ENCODE measurements around the gene PCDHA7.
"Not testable (repeated sequence)": the region's sequence is repeated elsewhere in the genome, so short reads cannot be mapped to it uniquely, and the experiment has no call there.

The PCDHA7 gene

GRCh38 chr5:140855772-140856674 is 22.0 kb downstream of the PCDHA7 start, which contains the start of gene PCDHA10:
Gene PCDHA10, plus strand, starts transcription at chr5:140855897. Its CDS starts 152 bp downstream, at chr5:140856049.
- peak; percentile 9 for DNase-seq (ENCODE audit: low read depth, low spot score)
- H3K4me3 ChIP-seq (ENCODE audit: low read length): no peak within 1 kb of the TSS

GRCh38 chr5:140857177-140857986 is 23.3 kb downstream of the PCDHA7 start:
- DNase-seq (ENCODE audit: low read depth, low spot score): no peak
- H3K4me3 ChIP-seq (ENCODE audit: low read length): no peak overlapping the region

GRCh38 chr5:140857987-140858240 is 23.8 kb downstream of the PCDHA7 start:
- no peak overlapping the region for H3K4me3 ChIP-seq (ENCODE audit: low read length)
- DNase-seq (ENCODE audit: low read depth, low spot score): no peak

GRCh38 chr5:140862441-140863295 is 28.6 kb downstream of the PCDHA7 start:
- no peak overlapping the region for H3K4me3 ChIP-seq (ENCODE audit: low read length)
- no peak for DNase-seq (ENCODE audit: low read depth, low spot score)

- no peak within 1 kb of the TSS for H3K4me3 ChIP-seq (ENCODE audit: low read length)
- no peak for DNase-seq (ENCODE audit: low read depth, low spot score)
Measured at GRCh38 chr5:140868721-140869554, 34.9 kb downstream of the PCDHA7 start, which contains the start of gene PCDHA11. Gene PCDHA11, plus strand, starts transcription at chr5:140868957. Its CDS starts 147 bp downstream, at chr5:140869104.

GRCh38 chr5:140869555-140869886 is 35.5 kb downstream of the PCDHA7 start:
- no peak overlapping the region for H3K4me3 ChIP-seq (ENCODE audit: low read length)
- no peak for DNase-seq (ENCODE audit: low read depth, low spot score)

- no peak overlapping the region for H3K4me3 ChIP-seq (ENCODE audit: low read length)
- DNase-seq (ENCODE audit: low read depth, low spot score): no peak
Measured at GRCh38 chr5:140870221-140871201, 36.4 kb downstream of the PCDHA7 start.

- no peak within 1 kb of the TSS for H3K4me3 ChIP-seq (ENCODE audit: low read length)
Measured at GRCh38 chr5:140875085-140876065, 41.3 kb downstream of the PCDHA7 start, which contains the start of gene PCDHA12. Gene PCDHA12, plus strand, starts transcription at chr5:140875308. Its CDS starts 165 bp downstream, at chr5:140875473.

GRCh38 chr5:140876541-140877261 is 42.6 kb downstream of the PCDHA7 start:
- H3K4me3 ChIP-seq (ENCODE audit: low read length); DNase-seq (ENCODE audit: low read depth, low spot score): not testable (repeated sequence)

More at GRCh38 chr5:140875085-140876065, 41.3 kb downstream of the PCDHA7 start, which contains the start of gene PCDHA12:
- DNase-seq (ENCODE audit: low read depth, low spot score): no peak

GRCh38 chr5:140877262-140877581 is 43.2 kb downstream of the PCDHA7 start:
- no peak for DNase-seq (ENCODE audit: low read depth, low spot score)
- no peak overlapping the region for H3K4me3 ChIP-seq (ENCODE audit: low read length)

- no peak for DNase-seq (ENCODE audit: low read depth, low spot score)
- H3K4me3 ChIP-seq (ENCODE audit: low read length): no peak within 1 kb of the TSS
Measured at GRCh38 chr5:140881889-140882590, 48.0 kb downstream of the PCDHA7 start, which contains the start of gene PCDHA13. Gene PCDHA13, plus strand, starts transcription at chr5:140882124. Its CDS starts 145 bp downstream, at chr5:140882269.

GRCh38 chr5:140882591-140882899 is 48.5 kb downstream of the PCDHA7 start:
- H3K4me3 ChIP-seq (ENCODE audit: low read length): no peak overlapping the region
- peak; percentile 6 for DNase-seq (ENCODE audit: low read depth, low spot score)

- H3K4me3 ChIP-seq (ENCODE audit: low read length): no peak overlapping the region
- no peak for DNase-seq (ENCODE audit: low read depth, low spot score)
Measured at GRCh38 chr5:140883373-140883772, 49.3 kb downstream of the PCDHA7 start.

- no peak for DNase-seq (ENCODE audit: low read depth, low spot score)
- no peak overlapping the region for H3K4me3 ChIP-seq (ENCODE audit: low read length)
Measured at GRCh38 chr5:140883927-140884697, 50.0 kb downstream of the PCDHA7 start.
